Measurements from ENCODE around the gene KIAA1755. TPM values are rescaled to one million over a fixed set of nuclear protein-coding genes. Genes with fewer than 3 reads are reported as not detected.

Gene KIAA1755
- total RNA-seq, 1 donor from 2014 or later, result 5.4 TPM

- intact Hi-C loops (cut with DNase I), result loop anchor here (5.0 kb wide), 1 partner anchor 47 kb away; the partner anchor contains the start of gene TGM2
- ATAC-seq (ENCODE audit: poor library complexity), result no peak
- no peak for DNase-seq
Observed at GRCh38 chr20:38214256-38215193, 46.0 kb downstream of the KIAA1755 start.

GRCh38 chr20:38213607-38213940 lies 47.0 kb downstream of the KIAA1755 start:
- no peak for ATAC-seq (ENCODE audit: poor library complexity)
- no peak for DNase-seq
- intact Hi-C loops (cut with DNase I), result no loop called here

- ATAC-seq (ENCODE audit: poor library complexity) (peak; percentile 43), DNase-seq (peak; percentile 75)
- intact Hi-C loops (cut with DNase I), result no loop called here
Observed at GRCh38 chr20:38212806-38213606, 47.5 kb downstream of the KIAA1755 start.

DNA sequence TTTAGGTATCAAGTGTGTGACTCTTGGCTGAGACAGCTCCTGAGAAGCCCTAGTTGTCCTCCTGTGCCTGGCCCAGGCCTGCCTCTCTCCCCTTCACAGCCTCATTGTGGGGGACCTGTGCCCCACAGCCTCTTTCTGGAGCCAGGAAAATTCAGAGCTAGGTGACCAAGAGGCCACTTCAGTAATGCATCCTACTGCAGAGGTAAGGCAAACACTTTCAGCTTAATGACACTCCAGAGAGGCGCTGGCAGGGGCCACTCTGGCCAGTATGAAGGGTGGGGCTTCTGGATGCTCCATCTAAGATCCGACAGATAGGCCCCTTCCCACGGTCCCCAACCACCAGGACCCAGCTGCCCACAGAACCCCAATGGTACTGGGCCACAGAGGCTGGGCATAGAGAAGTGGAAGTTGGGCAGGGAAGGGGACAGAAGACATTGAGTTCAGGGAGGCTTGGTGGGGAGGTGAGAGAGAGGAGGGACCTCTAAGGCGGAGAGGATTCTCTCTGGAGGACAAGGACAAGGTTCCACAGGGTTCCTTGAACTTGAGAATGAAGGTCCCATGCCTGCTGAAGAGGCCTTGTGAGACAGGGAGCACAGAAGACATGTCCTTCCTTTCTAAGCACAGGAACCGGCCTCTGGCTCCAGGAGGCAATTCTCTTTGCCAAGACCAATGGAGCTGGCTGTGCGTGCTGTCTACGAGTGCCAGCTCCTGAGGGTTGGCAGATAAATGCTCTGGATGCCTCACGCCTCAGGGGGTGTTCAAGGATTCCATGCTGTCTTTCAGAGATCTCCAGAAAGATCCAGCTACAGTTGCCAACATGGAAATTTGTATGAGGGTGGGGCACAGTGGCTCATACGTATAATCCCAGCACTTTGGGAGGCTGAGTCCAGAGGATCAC lies 49.1 kb downstream of the KIAA1755 start:
- intact Hi-C loops (cut with DNase I), result no loop called here
- DNase-seq (no peak), ATAC-seq (ENCODE audit: poor library complexity) (peak; percentile 51)

- intact Hi-C loops (cut with DNase I), result no loop called here
- DNase-seq (no peak), ATAC-seq (ENCODE audit: poor library complexity) (no peak)
Observed at GRCh38 chr20:38210741-38211140, 49.8 kb downstream of the KIAA1755 start.

DNA sequence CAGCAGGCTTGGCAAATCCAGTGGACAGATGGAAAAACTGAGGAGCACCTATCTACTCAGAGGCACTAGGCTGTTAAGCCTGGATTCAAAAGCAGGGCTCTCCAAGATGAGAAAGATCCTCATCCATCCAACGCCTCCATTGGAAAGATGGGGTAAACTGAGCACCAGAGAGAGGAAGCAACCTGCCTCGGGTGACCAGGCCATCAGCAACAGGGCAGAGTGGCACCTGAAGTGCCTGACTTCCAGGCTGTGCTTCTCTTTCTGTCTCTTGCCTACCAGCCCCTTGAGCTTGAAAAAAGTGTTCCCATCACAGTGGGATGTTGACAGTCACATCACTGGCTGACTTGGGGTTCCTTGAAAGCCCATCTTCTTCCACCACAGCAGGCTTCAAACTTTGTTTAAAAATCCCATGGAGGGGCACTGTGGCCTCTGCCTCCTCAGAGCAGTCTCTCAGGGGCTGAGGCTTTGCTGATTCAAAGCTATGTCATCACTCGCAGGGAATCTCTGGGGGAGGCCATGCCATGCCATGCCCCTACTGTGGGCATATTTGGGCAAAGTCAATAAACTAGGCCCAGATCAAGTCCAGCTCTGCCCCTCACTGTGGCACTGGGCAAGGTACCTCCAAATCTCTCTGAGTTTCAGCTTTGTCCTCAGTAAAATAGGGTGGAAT lies 50.7 kb downstream of the KIAA1755 start:
- ATAC-seq (ENCODE audit: poor library complexity) (no peak), DNase-seq (no peak)
- intact Hi-C loops (cut with DNase I), result no loop called here

DNA sequence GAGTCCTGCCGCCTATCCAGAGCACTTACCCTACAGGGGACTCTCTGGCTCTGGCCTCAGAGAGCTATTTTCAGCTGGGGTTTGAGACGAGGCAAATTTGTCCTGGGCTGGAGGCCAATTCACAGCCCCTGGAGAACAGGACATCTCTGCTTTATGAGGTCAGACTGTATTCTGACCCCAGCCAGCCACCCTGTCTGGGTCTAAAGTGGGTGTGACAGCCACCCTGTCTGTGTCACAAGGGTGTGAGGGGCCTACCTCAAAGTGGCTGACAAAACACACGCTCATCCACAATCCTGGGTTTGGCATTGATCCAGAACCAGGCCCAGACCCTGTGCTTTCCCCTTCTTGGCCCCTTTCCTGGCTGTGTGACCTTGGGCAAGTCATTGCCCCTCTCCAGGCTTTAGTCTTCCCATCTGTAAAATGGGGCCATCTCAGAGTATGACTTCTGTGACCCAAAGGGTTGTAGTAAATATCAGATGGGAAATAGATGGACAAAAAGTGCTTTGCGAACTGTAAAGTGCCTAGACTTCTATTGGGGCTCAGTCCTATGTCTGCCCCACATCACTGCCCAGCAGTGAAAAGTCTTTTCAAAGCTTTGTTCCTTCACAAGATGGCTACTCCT lies 51.4 kb downstream of the KIAA1755 start:
- DNase-seq, result peak; percentile 78
- ATAC-seq (ENCODE audit: poor library complexity), result peak; percentile 72
- intact Hi-C loops (cut with DNase I), result no loop called here

DNA sequence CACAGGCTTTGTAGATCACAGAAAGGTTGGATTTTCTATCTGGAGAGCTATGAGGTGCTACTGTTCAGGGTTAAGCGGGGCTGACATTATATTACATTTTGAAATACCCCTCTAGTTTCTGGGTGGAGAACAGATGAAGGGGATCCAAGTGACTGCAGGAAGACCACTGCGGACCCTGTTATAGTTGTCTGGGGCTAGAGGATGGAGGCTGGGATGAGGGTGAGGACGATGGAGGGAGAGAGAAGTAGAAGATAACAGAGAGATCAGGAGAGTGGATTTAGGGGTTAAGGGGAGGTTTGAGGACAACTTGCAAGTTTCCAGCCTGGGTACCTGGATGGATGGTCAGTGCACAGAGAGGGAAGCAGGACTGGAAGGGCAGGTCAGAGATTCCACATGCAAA lies 52.0 kb downstream of the KIAA1755 start:
- intact Hi-C loops (cut with DNase I), result no loop called here
- DNase-seq (no peak), ATAC-seq (ENCODE audit: poor library complexity) (no peak)

GRCh38 chr20:38208088-38208487 lies 52.4 kb downstream of the KIAA1755 start:
- intact Hi-C loops (cut with DNase I), result no loop called here
- ATAC-seq (ENCODE audit: poor library complexity), result no peak
- no peak for DNase-seq

DNA sequence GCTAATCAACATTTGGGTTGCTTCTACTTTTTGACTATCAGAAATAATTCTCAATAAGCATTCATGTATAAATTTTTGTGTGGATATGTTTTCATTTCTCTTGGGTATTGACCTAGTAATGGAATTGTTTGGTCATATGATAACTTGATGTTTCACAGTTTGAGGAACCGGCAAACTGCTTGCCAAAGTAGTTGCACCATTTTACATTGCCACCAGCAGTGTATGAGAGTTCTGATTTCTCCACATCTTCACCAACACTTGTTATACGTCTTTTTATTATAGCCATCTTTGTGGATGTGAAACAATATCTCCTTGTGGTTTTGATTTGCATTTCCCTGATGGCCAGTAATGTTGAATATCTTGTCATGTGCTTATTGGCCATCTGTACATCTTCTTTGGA lies 52.9 kb downstream of the KIAA1755 start:
- no peak for ATAC-seq (ENCODE audit: poor library complexity)
- intact Hi-C loops (cut with DNase I), result no loop called here
- DNase-seq, result no peak

GRCh38 chr20:38205001-38205400 lies 55.5 kb downstream of the KIAA1755 start:
- ATAC-seq (ENCODE audit: poor library complexity) (no peak), DNase-seq (no peak)
- intact Hi-C loops (cut with DNase I), result no loop called here

DNA sequence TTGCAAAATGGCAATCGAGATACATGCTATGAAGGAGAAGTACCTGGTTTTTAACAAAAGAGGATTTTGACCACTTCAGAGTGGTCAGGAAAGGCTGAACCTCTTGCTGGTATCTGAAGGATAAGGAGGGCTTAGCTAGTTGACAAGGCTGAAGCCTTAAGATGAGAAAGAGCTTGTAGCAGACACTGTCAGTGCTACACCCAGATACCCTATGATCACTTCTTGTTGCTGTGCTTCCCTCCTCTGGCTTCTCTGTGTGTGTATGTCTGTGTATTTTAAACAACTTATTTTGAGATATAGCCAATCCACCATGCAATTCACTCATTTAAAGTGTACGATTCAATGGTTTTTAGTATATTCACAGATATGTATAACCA lies 56.6 kb downstream of the KIAA1755 start:
- ATAC-seq (ENCODE audit: poor library complexity), result no peak
- no peak for DNase-seq
- intact Hi-C loops (cut with DNase I), result no loop called here

DNA sequence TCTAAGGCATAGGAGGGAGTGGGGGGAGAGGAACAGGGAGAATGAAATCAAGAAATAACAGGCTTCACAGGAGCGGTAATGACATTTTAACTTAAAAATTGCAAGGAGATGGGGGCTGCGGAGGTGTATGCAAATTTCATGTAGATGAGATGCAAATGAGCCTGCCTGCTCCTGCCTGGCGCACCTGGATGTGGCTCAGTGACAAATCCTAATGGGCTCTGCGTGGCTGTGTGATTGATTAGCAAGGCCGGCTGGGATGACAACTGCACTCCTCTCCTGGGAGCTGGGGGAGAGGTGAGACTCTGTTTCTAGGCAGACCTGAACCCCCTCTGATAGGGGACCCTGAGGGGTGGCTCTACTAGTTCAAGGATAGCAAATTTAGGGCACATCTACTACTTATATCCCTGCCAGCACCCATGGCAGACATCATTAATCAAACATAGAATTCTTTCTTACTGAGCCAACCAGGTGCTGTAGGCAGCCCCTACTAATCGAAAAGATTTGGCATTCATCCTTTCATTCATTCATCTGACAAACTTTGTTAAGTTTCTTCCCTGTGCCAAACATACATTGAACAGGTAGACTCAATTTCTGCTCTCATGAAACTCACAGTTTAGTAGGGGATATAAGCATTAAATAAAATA lies 57.1 kb downstream of the KIAA1755 start:
- intact Hi-C loops (cut with DNase I), result no loop called here
- ATAC-seq (ENCODE audit: poor library complexity) (no peak), DNase-seq (no peak)

GRCh38 chr20:38202982-38203293 lies 57.6 kb downstream of the KIAA1755 start:
- intact Hi-C loops (cut with DNase I), result no loop called here
- ATAC-seq (ENCODE audit: poor library complexity) (no peak), DNase-seq (no peak)

- intact Hi-C loops (cut with DNase I), result no loop called here
- ATAC-seq (ENCODE audit: poor library complexity), result no peak
- no peak for DNase-seq
Observed at GRCh38 chr20:38202153-38202981, 58.2 kb downstream of the KIAA1755 start.

DNA sequence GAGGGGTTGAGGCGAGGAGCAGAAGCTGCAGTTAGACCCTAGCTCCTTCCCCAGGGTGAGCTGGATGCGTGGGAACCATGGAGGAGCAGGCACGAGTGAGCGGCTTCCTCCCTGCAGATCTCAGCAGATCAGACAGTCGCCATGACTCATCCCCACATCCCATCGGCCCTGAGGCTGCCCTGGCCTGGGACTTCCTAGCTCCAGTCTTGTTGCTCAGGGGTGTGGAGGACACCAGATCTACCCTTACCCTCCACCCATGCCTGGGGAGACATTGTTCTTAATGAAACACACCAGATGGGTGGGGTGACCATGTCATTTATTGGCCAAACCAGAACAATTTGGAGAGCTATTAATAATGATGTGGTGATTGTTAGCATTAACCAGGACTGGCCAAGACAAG lies 59.2 kb downstream of the KIAA1755 start:
- intact Hi-C loops (cut with DNase I), result no loop called here
- DNase-seq, result no peak
- no peak for ATAC-seq (ENCODE audit: poor library complexity)

GRCh38 chr20:38200646-38201045 lies 59.9 kb downstream of the KIAA1755 start:
- ATAC-seq (ENCODE audit: poor library complexity) (no peak), DNase-seq (no peak)
- intact Hi-C loops (cut with DNase I), result no loop called here

Data from Right ventricle myocardium superior (tissue), 1 donor.